Glutamatergic neuron (in vitro differentiated cells): ENCODE results near the gene CCR6. TPM values are rescaled to one million over a fixed set of nuclear protein-coding genes. Genes with fewer than 3 reads are reported as not detected.

Experiments
- DNase-seq: peaks from one replicate; pipeline ENCODE4 v3.0.0; 2022
- H3K27ac Mint-ChIP-seq: one replicate; pipeline ENCODE4 v1.8.0; 2020; ENCODE audit warnings: mild to moderate bottlenecking, mixed read lengths, inconsistent platforms; ENCODE audit not compliant: unreplicated experiment
- H3K27me3 Mint-ChIP-seq: one replicate; pipeline ENCODE4 v1.8.0; 2020; ENCODE audit warnings: mild to moderate bottlenecking, moderate library complexity, mixed read lengths, inconsistent platforms; ENCODE audit not compliant: unreplicated experiment
- H3K36me3 Mint-ChIP-seq: one replicate; pipeline ENCODE4 v1.8.0; 2020; ENCODE audit warnings: mild to moderate bottlenecking, mixed read lengths, inconsistent platforms; ENCODE audit not compliant: unreplicated experiment
- H3K4me1 Mint-ChIP-seq: one replicate; pipeline ENCODE4 v1.8.0; 2020; ENCODE audit warnings: mild to moderate bottlenecking, low read depth, mixed read lengths, inconsistent platforms; ENCODE audit not compliant: unreplicated experiment
- H3K4me3 Mint-ChIP-seq: one replicate; pipeline ENCODE4 v1.8.0; 2020; ENCODE audit warnings: mild to moderate bottlenecking, mixed read lengths, inconsistent platforms; ENCODE audit not compliant: unreplicated experiment
- H3K9me3 Mint-ChIP-seq: one replicate; pipeline ENCODE4 v1.8.0; 2020; ENCODE audit warnings: mild to moderate bottlenecking, moderate library complexity, mixed read lengths, inconsistent platforms; ENCODE audit not compliant: unreplicated experiment
- CTCF ChIP-seq: fragments of 200-600 bp; sonication (generic); IDR thresholded peaks from one replicate; pipeline ENCODE4 v1.5.0; 2021; ENCODE audit not compliant: partially characterized antibody, unreplicated experiment
- total RNA-seq: library from RNA; stranded (reverse); fragmentation: NEBNext Ultra II Directional; extraction: Animal tissue kit (Norgen Biotek cat#: 25700); gene quantifications from one replicate; pipeline ENCODE4 v1.2.1, GENCODE V29; 2021; ENCODE audit not compliant: unreplicated experiment

The CCR6 gene
- total RNA-seq, 1 donor from 2014 or later, result not detected

- no peak for TF ChIP-seq CTCF
- Mint-ChIP-seq H3K4me1 (no peaks in the 10 kb centered on the region), H3K27ac (no peak overlapping the region), H3K4me3 (no peak overlapping the region), H3K27me3 (no peaks in the 10 kb centered on the region), H3K36me3 (peaks cover 3% of the 10 kb centered on the region), H3K9me3 (peaks cover 1% of the 10 kb centered on the region)
- DNase-seq, result no peak
Measured at GRCh38 chr6:167091805-167092107, 31.1 kb upstream of the CCR6 start.

GRCh38 chr6:167092672-167093339, 30.1 kb upstream of the CCR6 start:
- Mint-ChIP-seq H3K9me3 (no peaks in the 10 kb centered on the region), H3K4me3 (no peak overlapping the region), H3K4me1 (no peaks in the 10 kb centered on the region), H3K27ac (no peak overlapping the region), H3K27me3 (no peaks in the 10 kb centered on the region), H3K36me3 (peaks cover 3% of the 10 kb centered on the region)
- no peak for TF ChIP-seq CTCF
- DNase-seq, result no peak

- Mint-ChIP-seq H3K9me3 (no peaks in the 10 kb centered on the region), H3K4me3 (no peak overlapping the region), H3K27me3 (no peaks in the 10 kb centered on the region), H3K4me1 (no peaks in the 10 kb centered on the region), H3K27ac (no peak overlapping the region), H3K36me3 (peaks cover 3% of the 10 kb centered on the region)
- no peak for TF ChIP-seq CTCF
- DNase-seq, result no peak
Measured at GRCh38 chr6:167093406-167093921, 29.4 kb upstream of the CCR6 start.

GRCh38 chr6:167093922-167094432, 28.9 kb upstream of the CCR6 start:
- H3K27me3 Mint-ChIP-seq, result no peaks in the 10 kb centered on the region
- H3K4me1 Mint-ChIP-seq, result no peaks in the 10 kb centered on the region
- no peak for TF ChIP-seq CTCF
- no peak overlapping the region for H3K27ac Mint-ChIP-seq
- no peaks in the 10 kb centered on the region for H3K9me3 Mint-ChIP-seq
- no peak overlapping the region for H3K4me3 Mint-ChIP-seq
- no peak for DNase-seq
- H3K36me3 Mint-ChIP-seq, result peaks cover 3% of the 10 kb centered on the region

GRCh38 chr6:167094436-167094819, 28.5 kb upstream of the CCR6 start:
- DNase-seq, result no peak
- Mint-ChIP-seq H3K9me3 (no peaks in the 10 kb centered on the region), H3K36me3 (peaks cover 3% of the 10 kb centered on the region), H3K27me3 (no peaks in the 10 kb centered on the region), H3K4me3 (no peak overlapping the region), H3K4me1 (no peaks in the 10 kb centered on the region), H3K27ac (no peak overlapping the region)
- TF ChIP-seq CTCF, result no peak
